GM21825 (cell line): ENCODE measurements around the gene PDGFC.

Source experiments
- ATAC-seq: cut with Tn5 transposase; IDR thresholded peaks from one replicate; pipeline ENCODE4 v1.9.1; 2021; ENCODE audit warnings: mild to moderate bottlenecking, moderate library complexity; ENCODE audit not compliant: unreplicated experiment

Gene PDGFC

GRCh38 chr4:156837625-156838345 is 133.8 kb downstream of the PDGFC start:
- ATAC-seq, result no peak

- no peak for ATAC-seq
Measured at GRCh38 chr4:156832886-156833285, 138.7 kb downstream of the PDGFC start.

- no peak for ATAC-seq
Measured at GRCh38 chr4:156830351-156830750, 141.2 kb downstream of the PDGFC start.

DNA sequence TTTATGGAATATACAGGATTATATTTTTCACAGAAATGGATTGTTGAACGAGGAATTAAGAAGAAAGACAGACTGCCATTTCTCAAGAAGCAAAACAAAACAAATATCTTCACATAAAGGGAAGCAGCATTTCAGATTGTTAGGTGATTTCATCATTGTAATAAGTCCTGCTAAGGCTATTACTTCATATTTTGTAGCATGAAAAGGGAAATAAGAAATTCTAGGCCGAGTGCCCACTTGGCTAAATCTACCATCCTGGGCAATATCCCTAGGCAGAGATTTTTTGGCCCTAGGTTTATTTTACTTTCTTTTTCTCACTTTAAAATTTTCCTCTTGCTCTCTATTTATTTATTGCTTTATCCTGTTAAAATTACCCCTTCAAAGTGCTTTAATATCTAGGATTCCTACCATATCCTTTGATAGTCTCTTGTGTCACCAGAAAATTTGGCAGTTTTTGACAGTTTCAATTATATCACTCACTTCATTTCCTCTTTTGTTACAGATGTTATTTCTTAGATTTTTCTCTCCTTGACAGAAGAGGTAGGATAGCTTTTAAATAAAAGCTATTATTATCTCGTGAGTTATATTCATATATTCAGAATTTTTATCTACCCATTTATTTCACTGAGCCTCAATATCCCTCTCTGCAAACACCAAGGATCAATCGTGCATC is 142.3 kb downstream of the PDGFC start:
- no peak for ATAC-seq

GRCh38 chr4:156827519-156827918 is 144.1 kb downstream of the PDGFC start:
- ATAC-seq, result no peak

DNA sequence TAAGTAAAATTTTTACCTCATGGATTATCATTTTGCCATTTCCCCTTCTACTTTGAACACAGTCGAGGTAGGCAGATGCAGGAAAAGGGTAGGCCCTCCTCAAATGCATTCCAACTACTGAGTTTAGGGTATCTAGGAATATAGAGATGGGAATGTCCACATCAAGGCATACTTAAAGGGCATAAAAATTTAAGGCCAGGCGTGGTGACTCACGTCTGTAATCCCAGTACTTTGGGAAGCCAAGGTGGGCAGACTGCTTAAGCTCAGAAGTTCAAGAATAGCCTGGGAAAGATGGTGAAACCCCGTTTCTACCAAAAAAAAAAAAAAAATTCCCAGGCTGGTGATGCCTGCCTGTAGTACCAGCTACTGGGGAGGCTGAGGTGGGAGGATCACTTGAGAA is 146.5 kb downstream of the PDGFC start:
- ATAC-seq, result no peak

- no peak for ATAC-seq
Measured at GRCh38 chr4:156824451-156825060, 147.0 kb downstream of the PDGFC start.

GRCh38 chr4:156820931-156821330 is 150.7 kb downstream of the PDGFC start:
- ATAC-seq, result no peak

- no peak for ATAC-seq
Measured at GRCh38 chr4:156816360-156816755, 155.2 kb downstream of the PDGFC start.

- no peak for ATAC-seq
Measured at GRCh38 chr4:156815717-156816359, 155.8 kb downstream of the PDGFC start.

- no peak for ATAC-seq
Measured at GRCh38 chr4:156811963-156812362, 159.6 kb downstream of the PDGFC start.

GRCh38 chr4:156811286-156811685 is 160.3 kb downstream of the PDGFC start:
- no peak for ATAC-seq

- no peak for ATAC-seq
Measured at GRCh38 chr4:156805696-156806095, 165.9 kb downstream of the PDGFC start.

GRCh38 chr4:156803056-156803455 is 168.5 kb downstream of the PDGFC start:
- ATAC-seq, result no peak

DNA sequence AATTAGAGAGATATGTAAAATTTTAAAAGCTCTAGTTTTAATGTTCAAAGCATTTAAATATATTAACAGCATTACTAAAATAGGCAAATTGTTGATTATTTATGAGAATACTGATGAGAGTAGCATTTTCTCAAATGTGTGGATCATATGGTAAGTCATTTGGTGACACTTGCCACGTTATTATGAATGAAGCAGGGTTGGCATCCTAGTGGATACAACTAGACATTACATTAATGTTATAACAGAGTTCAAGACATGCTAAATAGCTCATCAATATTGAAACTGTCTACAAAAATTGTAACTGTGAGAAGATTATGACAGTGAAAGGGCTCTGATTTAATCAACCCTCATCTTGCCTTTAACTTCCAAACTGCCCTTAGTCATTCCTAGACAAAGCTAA is 171.1 kb downstream of the PDGFC start:
- ATAC-seq, result no peak

- no peak for ATAC-seq
Measured at GRCh38 chr4:156799121-156799589, 172.4 kb downstream of the PDGFC start.

DNA sequence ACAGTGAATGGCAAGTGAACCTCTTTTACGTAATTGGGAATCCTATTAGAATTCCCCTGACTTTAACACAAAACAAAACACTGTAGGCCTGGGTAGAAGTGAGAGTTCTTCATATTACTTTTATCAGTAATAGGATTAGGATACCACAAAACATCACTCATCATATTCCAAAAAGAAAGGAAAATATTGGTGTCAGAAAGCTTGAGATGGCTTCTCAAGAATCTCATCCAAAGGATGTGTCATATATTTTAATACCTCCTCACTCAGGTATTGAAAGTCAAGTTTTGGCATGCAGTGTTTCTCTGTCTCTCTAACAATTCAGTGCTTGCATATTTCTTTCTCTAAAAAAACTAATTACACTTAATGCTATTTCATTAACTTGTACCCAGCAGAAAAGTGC is 173.2 kb downstream of the PDGFC start:
- no peak for ATAC-seq

DNA sequence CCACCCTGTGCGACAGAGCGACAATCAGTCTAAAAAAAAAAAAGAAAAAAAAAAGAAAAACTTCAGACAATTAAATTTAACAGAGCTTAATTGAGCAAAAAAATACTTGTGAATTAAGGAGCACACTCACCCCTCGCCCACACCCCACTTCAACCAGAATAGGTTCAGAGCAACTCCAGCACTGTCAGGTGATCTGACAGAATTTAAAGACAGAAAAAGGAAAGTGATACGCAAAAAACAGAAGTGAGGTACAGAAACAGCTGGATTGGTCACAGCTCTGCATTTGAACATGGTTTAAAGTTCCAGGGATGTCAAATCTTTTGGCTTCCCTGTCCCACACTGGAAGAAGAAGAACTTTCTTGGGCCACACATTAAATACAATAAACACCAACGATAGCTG is 174.4 kb downstream of the PDGFC start:
- no peak for ATAC-seq

GRCh38 chr4:156795727-156796126 is 175.9 kb downstream of the PDGFC start:
- ATAC-seq, result no peak

- no peak for ATAC-seq
Measured at GRCh38 chr4:156794863-156795262, 176.7 kb downstream of the PDGFC start.

DNA sequence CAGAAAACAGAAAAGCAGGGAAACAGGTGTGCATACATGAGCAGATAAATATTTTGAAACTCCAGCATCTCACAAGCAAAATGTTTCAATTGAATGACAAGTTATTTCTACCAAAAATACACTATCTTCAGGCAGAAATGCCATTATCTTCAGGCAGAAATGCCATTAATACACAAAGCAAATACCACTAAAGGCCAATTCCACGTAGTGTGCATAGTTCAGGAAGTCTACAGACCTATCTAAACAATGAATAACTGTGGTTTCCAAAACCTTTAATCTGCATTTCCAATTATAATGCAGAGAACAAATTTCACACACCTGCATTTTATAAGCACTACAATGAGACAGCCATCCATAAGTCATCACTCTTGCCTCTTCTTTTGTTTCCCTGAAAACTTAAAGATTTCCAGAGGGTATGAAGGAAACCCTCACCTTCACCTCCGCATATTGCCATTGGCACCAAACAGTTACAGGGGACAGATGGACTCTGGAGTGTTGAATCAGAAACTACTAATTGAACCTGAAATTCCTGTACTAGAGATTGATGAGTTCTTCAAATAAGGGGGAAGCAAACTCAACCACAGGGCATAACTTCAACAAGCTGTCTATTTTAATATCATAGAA is 179.0 kb downstream of the PDGFC start:
- ATAC-seq, result no peak
